Stomach (tissue), 9 donors: ENCODE data around the gene FUT8. TPM values are rescaled to one million over a fixed set of nuclear protein-coding genes. Genes with fewer than 3 reads are reported as not detected.

Experiments
- DNase-seq, 2 donors: peaks; one replicate each; pipeline versions ENCODE4 v3.0.0 to v3.0.0-alpha.2; 2013 to 2019
- H3K27ac ChIP-seq, 5 donors: fragments of 200-600 bp in 4 of 5; sonication (generic) in 4 of 5; one replicate each; pipeline ENCODE4 v1.5.1; 2013 to 2019; ENCODE audit warnings: mild to moderate bottlenecking in 1 of 5, moderate library complexity in 1 of 5
- H3K27me3 ChIP-seq, 3 donors: fragments of 200-600 bp; sonication (generic); one replicate each; pipeline ENCODE4 v1.5.1; 2017 to 2019; ENCODE audit warnings: mixed run types in 1 of 3
- H3K36me3 ChIP-seq, 4 donors: fragments of 200-600 bp; sonication (generic); 1 replicate in 3 of 4; 2 replicates in 1 of 4; pipeline ENCODE4 v1.5.1; 2016 to 2019
- H3K4me1 ChIP-seq, 4 donors: fragments of 200-600 bp; sonication (generic); one replicate each; pipeline ENCODE4 v1.5.1; 2016 to 2019
- H3K4me3 ChIP-seq, 4 donors: fragments of 200-600 bp; sonication (generic) in 3 of 4; one replicate each; pipeline ENCODE4 v1.5.1; 2016 to 2019; ENCODE audit warnings: mild to moderate bottlenecking in 1 of 4
- H3K9me3 ChIP-seq, 4 donors: fragments of 200-600 bp; sonication (generic); one replicate each; pipeline ENCODE4 v1.5.1; 2016 to 2019
- EP300 ChIP-seq: sonication (generic); formaldehyde crosslinking; IDR thresholded peaks from one replicate; pipeline ENCODE4 v1.6.1; 2017; ENCODE audit warnings: antibody characterized with exemption
- POLR2A ChIP-seq, 4 donors: fragments of 450-650 bp; IDR thresholded peaks; one replicate each; pipeline ENCODE4 v1.6.1; 2016; ENCODE audit warnings: antibody characterized with exemption in 4 of 4, control low read depth in 2 of 4, mild to moderate bottlenecking in 1 of 4, moderate library complexity in 1 of 4
- POLR2AphosphoS5 ChIP-seq, 3 donors: sonication (generic); formaldehyde crosslinking; IDR thresholded peaks; one replicate each; pipeline ENCODE4 v1.6.1; 2016; ENCODE audit warnings: antibody characterized with exemption in 3 of 3
- WGBS, 5 donors: extraction: QIAGEN DNeasy Blood & Tissue Kit in 3 of 5; methylation state at CpG; one replicate each; pipeline versions ENCODE4 v1.1.5 to v1.1.7; 2013 to 2018; 5-methylcytosine and 5-hydroxymethylcytosine counted together
- intact Hi-C: fragments of 100-400 bp; cut with DNase I; formaldehyde crosslinking; loops from one replicate; pipeline ENCODE4 v1.15.1; 2023; ENCODE audit warnings: low total_unique reads
- polyA plus RNA-seq, 3 donors: library from polyadenylated mRNA; stranded (reverse); fragments of 200-250 nt; gene quantifications; one replicate each; pipeline ENCODE4 v1.2.3, GENCODE V29; 2013
- total RNA-seq, 5 donors: library from RNA; depleted of rRNA; stranded (reverse); fragments of >200 nt; gene quantifications; one replicate each; pipeline versions ENCODE4 v1.1.0 to v1.2.3, GENCODE V29; 2014 to 2016
- TF ChIP-seq, protein P1 (sequence below), 7 experiments: fragments of 450-650 bp in 4 of 7; fragments of 200-600 bp in 3 of 7; sonication (generic) in 3 of 7; IDR thresholded peaks; one replicate each; pipeline ENCODE4 v1.5.1; 2016 to 2019; ENCODE audit warnings: antibody characterized with exemption in 7 of 7, control low read depth in 2 of 7, mild to moderate bottlenecking in 1 of 7
- donor health status: healthy with polysubstance abuse.
- donor health status: Bipolar disorder and iron deficiency.
- donor health status: healthy.

FUT8 gene
- total and polyA plus RNA-seq, 8 donors, result 17.4 to 175 (median 36.7) TPM

DNA sequence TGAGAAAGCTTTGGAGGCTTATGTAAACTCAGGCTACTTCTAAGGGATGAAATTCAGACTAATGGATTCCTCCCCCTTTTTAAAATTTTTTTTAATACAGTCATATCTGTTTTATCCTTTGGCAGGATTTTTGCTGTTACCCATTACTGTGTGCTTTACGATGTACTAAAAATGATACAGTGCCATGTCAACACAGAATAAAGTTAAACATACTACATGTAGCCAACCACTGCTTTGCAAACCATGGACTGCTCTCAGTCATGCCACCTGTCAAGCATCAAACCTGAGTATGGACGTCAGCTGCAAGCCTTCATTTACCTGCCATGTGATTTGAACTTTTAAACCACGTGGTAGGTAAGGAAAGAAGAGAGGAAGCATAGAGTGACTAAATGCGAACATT is 325.8 kb downstream of the FUT8 start:
- Histone ChIP-seq H3K27me3 (no peaks in the 10 kb centered on the region), H3K27ac (no peak overlapping the region), H3K4me3 (no peak overlapping the region), H3K4me1 (no peaks in the 10 kb centered on the region), H3K9me3 (no peaks in the 10 kb centered on the region), H3K36me3 (peaks cover 2 to 67% (median 57%) of the 10 kb centered on the region in 4 donors)
- intact Hi-C loops, result no loop called here
- DNase-seq, result peak in 1 of 2 donors; percentile 12
- 68 to 83% (median 81%) methylated on average over 4 of the region's 4 CpGs for WGBS, 5 donors
- no peak for TF ChIP-seq EP300
- TF ChIP-seq, protein P1, sequence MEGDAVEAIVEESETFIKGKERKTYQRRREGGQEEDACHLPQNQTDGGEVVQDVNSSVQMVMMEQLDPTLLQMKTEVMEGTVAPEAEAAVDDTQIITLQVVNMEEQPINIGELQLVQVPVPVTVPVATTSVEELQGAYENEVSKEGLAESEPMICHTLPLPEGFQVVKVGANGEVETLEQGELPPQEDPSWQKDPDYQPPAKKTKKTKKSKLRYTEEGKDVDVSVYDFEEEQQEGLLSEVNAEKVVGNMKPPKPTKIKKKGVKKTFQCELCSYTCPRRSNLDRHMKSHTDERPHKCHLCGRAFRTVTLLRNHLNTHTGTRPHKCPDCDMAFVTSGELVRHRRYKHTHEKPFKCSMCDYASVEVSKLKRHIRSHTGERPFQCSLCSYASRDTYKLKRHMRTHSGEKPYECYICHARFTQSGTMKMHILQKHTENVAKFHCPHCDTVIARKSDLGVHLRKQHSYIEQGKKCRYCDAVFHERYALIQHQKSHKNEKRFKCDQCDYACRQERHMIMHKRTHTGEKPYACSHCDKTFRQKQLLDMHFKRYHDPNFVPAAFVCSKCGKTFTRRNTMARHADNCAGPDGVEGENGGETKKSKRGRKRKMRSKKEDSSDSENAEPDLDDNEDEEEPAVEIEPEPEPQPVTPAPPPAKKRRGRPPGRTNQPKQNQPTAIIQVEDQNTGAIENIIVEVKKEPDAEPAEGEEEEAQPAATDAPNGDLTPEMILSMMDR (IDR thresholded peaks at IDR 0.05), result no peak
- TF ChIP-seq POLR2A (IDR thresholded peaks at IDR 0.05), result no peak
- TF ChIP-seq POLR2AphosphoS5 (IDR thresholded peaks at IDR 0.05), result no peak

DNA sequence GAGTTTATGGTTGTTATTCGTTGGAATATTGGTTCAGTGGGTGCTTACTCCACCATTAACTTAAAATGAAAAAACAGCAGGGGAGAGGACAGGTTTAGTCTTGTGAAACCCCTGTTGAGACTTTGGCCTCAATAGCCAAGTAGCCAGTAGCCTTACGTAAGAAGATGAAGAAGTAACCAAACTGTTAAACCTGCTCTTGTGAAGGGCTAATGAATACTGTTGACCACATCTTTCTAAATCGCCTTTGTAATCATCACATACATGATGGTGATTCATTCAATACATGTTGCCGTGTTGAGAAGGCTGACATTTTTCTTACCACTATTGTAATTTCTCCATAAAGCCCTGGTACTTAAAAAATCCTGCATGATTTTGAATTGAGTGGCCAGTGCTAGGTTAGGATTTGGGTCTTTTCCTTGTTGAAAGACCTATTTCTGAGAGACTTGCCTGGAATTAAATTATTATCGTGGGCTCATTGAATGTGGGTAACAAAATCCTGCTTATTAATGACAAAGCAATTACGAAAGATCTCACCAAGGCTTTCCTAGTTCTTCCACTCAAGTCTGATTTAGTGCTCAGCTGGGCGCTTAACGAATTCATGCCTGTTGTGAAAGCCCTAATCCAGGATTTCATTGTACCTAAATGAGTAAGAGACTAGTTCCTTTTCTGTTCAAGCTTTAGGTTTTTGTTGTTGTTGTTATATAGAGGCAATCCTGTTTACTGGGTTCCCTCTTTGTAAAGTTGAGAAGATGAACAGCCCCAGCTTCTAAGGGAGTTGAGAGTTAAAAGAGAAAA is 333.1 kb downstream of the FUT8 start:
- Histone ChIP-seq H3K27me3 (no peaks in the 10 kb centered on the region), H3K27ac (no peak overlapping the region), H3K4me3 (no peak overlapping the region), H3K36me3 (peaks cover 0 to 30% (median 20%) of the 10 kb centered on the region in 4 donors), H3K4me1 (no peaks in the 10 kb centered on the region), H3K9me3 (no peaks in the 10 kb centered on the region)
- intact Hi-C loops, result no loop called here
- TF ChIP-seq POLR2A (IDR thresholded peaks at IDR 0.05), result no peak
- TF ChIP-seq EP300, result no peak
- no peak for TF ChIP-seq POLR2AphosphoS5 (IDR thresholded peaks at IDR 0.05)
- TF ChIP-seq, protein P1 (IDR thresholded peaks at IDR 0.05), result no peak
- no peak for DNase-seq
- 96 to 98% (median 97%) methylated on average over 8 of the region's 8 CpGs for WGBS, 5 donors

DNA sequence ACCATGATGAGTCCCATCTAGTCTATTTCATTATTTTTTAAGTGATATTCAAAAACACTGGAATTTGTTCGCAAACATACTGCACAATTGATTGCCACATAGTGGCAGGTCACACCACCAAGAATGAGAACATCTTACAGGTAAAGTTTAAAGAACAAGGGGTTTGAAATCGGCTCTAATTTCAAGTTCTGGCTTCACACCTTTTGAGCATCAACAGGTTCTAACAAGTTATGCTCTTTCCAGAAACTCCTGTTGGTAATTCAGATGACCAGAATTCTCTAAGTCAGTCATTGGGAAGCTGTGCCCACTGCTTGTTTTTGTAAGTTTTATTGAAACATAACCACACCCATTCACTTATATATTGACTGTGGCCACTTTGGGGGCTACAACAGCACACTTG is 336.3 kb downstream of the FUT8 start:
- Histone ChIP-seq H3K36me3 (peaks cover 0 to 4% (median under 1%) of the 10 kb centered on the region in 4 donors), H3K27ac (no peak overlapping the region), H3K9me3 (no peaks in the 10 kb centered on the region), H3K4me1 (no peaks in the 10 kb centered on the region), H3K27me3 (no peaks in the 10 kb centered on the region), H3K4me3 (no peak overlapping the region)
- no peak for DNase-seq
- intact Hi-C loops, result no loop called here
- TF ChIP-seq POLR2A (IDR thresholded peaks at IDR 0.05) (no peak), EP300 (no peak), POLR2AphosphoS5 (IDR thresholded peaks at IDR 0.05) (no peak)
- TF ChIP-seq, protein P1 (IDR thresholded peaks at IDR 0.05), result no peak
- WGBS, 5 donors, result 95 to 98% (median 96%) methylated on average over 2 of the region's 2 CpGs

DNA sequence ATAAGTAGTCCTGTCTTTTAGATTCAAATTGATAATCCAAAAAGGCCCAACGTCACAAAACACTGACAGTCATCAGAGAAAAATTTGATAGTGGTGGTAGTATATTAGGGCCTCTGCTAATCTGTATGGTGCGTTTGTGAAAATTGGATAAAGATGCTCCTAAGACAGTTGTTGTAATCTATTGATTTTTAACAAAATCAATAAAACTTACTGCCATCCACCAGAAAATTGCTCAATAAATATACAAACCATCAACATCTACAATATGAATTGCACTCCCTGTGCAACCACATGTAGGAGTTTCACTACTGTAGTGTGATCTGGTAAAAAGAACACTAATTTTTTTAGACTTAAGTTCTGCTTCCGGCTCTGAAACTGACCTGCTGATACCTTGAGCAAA is 336.8 kb downstream of the FUT8 start:
- no peaks in the 10 kb centered on the region for H3K9me3 ChIP-seq
- no peaks in the 10 kb centered on the region for H3K4me1 ChIP-seq
- 74 to 89% (median 82%) methylated on average over 3 of the region's 3 CpGs for WGBS, 5 donors
- no peaks in the 10 kb centered on the region for H3K36me3 ChIP-seq
- TF ChIP-seq POLR2A (IDR thresholded peaks at IDR 0.05) (no peak), POLR2AphosphoS5 (IDR thresholded peaks at IDR 0.05) (no peak), EP300 (no peak)
- TF ChIP-seq, protein P1 (IDR thresholded peaks at IDR 0.05), result no peak
- intact Hi-C loops, result no loop called here
- H3K27ac ChIP-seq, result no peak overlapping the region
- no peak for DNase-seq
- no peak overlapping the region for H3K4me3 ChIP-seq
- no peaks in the 10 kb centered on the region for H3K27me3 ChIP-seq
